GM23248 (cell line): ENCODE results near the gene EBI3.

ENCODE experiments used
- EZH2 ChIP-seq: fragments of 200-600 bp; sonication (generic); IDR thresholded peaks from 2 replicates; pipeline ENCODE4 v1.6.1; 2018; ENCODE audit warnings: antibody characterized with exemption, mild to moderate bottlenecking; ENCODE audit not compliant: insufficient read depth, poor library complexity, severe bottlenecking
- EZH2phosphoT487 ChIP-seq: fragments of 200-600 bp; sonication (generic); IDR thresholded peaks from 2 replicates; pipeline ENCODE4 v1.6.1; 2018; ENCODE audit warnings: antibody characterized with exemption, moderate library complexity, mild to moderate bottlenecking, low read depth; ENCODE audit not compliant: insufficient read depth

DNA sequence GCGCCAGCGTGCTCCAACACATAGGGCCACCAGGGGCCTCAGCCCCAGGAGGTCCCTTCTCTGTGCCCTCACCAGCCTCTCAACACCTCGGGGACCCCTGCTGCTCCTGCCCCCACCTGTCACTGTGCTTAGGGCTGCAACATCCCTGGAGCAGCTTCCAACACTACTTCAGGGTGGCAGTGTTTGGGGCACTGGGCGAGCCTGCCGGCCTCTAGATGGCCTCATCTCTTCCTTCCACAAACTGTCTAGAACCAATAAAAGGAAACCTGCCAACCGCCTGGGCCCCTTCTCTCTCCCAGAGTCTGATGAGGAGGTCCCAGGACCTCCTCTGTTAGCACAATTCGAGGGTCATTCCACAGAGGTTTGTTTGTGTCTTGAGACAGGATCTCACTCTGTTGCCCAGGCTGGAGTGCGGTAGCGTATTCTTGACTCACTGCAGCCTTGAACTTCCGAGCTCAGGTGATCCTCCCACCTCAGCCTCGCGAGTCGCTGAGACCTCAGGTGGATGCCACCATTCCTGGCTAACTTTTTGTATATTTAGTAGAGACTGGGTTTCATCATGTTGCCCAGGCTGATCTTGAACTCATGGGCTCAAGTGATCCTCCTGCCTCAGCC lies 39.6 kb downstream of the EBI3 start:
- TF ChIP-seq EZH2phosphoT487, result no peak
- no peak for TF ChIP-seq EZH2
